HCT116 (cell line): ENCODE data around the gene SELENOH. TPM values are rescaled to one million over a fixed set of nuclear protein-coding genes. Genes with fewer than 3 reads are reported as not detected.

Experiments used
- ATAC-seq: fragments of 200-7000 bp; cut with Tn5 transposase; 2 replicates; pipeline ENCODE4 v1.9.1; 2020; ENCODE audit warnings: mild to moderate bottlenecking, moderate library complexity
- BruUV-seq: library from RNA; stranded (reverse); fragments of 400-500 nt; replicated peaks from 2 replicates; lab custom pipeline; 2021; lab: Mats Ljungman, UMichigan
- CTCF ChIA-PET: fragments of 300-600 bp; sonication (Branson Sonifier 250); formaldehyde crosslinking; loops from one replicate; lab custom pipeline; 2021; ENCODE audit warnings: antibody characterized with exemption; lab: Charles Lee
- POLR2A ChIA-PET: fragments of 300-600, 350-600 bp; sonication (Branson Sonifier 250); formaldehyde crosslinking; loops from one replicate; lab custom pipeline; 2021; ENCODE audit warnings: antibody characterized with exemption; lab: Charles Lee
- RAD21 ChIA-PET, 2 experiments: fragments of 300-600 bp; sonication (Branson Sonifier 250); formaldehyde crosslinking; loops; one replicate each; lab custom pipeline; 2023; ENCODE audit warnings: low total read pairs in 2 of 2; ENCODE audit not compliant: uncharacterized antibody in 2 of 2, unreplicated experiment in 2 of 2, low non-redundant PET in 1 of 2; lab: Charles Lee
- DNase-seq: peaks from one replicate; pipeline ENCODE4 v3.0.0-alpha.2; 2010; ENCODE audit warnings: low read depth, low spot score
- H2AFZ ChIP-seq: fragments of 200-600 bp; shearing (Covaris generic), sonication (generic); 2 replicates; pipeline ENCODE4 v1.6.1; 2017; ENCODE audit warnings: low read depth, mixed run types, mixed read lengths, antibody characterized with exemption, low read length; ENCODE audit not compliant: poor library complexity, severe bottlenecking
- H3K27ac ChIP-seq: 2 replicates; pipeline ENCODE4 v1.5.1; 2012; ENCODE audit warnings: low read depth, low read length
- H3K27me3 ChIP-seq: fragments of 200-600 bp; sonication (generic); 2 replicates; pipeline ENCODE4 v1.6.1; 2016; ENCODE audit warnings: mixed run types, low read length, mixed read lengths; ENCODE audit not compliant: insufficient read depth
- H3K36me3 ChIP-seq, 2 experiments: fragments of 200-500 bp in 1 of 2; fragments of 200-600 bp in 1 of 2; sonication (Bioruptor generic) in 1 of 2; sonication (generic) in 1 of 2; 2 replicates each; pipeline versions ENCODE4 v1.5.1 to v1.6.1; 2014 to 2016; ENCODE audit warnings: low read length in 2 of 2, inconsistent platforms in 1 of 2, mixed read lengths in 1 of 2, mixed run types in 1 of 2; ENCODE audit not compliant: insufficient read depth in 2 of 2, control insufficient read depth in 1 of 2
- H3K4me1 ChIP-seq, 2 experiments: fragments of 200-600 bp in 1 of 2; sonication (generic) in 1 of 2; 2 replicates each; pipeline versions ENCODE4 v1.5.1 to v1.6.1; 2012 to 2017; ENCODE audit warnings: low read length in 2 of 2, inconsistent platforms in 1 of 2, mild to moderate bottlenecking in 1 of 2, mixed read lengths in 1 of 2, mixed run types in 1 of 2, moderate library complexity in 1 of 2; ENCODE audit not compliant: insufficient read depth in 2 of 2, control insufficient read depth in 1 of 2
- H3K4me2 ChIP-seq: fragments of 200-600 bp; sonication (generic); 2 replicates; pipeline ENCODE4 v1.6.1; 2017; ENCODE audit warnings: mixed run types, low read length, mixed read lengths
- H3K4me3 ChIP-seq, 2 experiments: fragments of 200-600 bp in 1 of 2; sonication (generic) in 1 of 2; replicated peaks in 1 of 2; 2 replicates each; pipeline ENCODE4 v1.5.1; 2011 to 2016; ENCODE audit warnings: low read length in 2 of 2, control low read depth in 1 of 2, low read depth in 1 of 2, mild to moderate bottlenecking in 1 of 2, mixed read lengths in 1 of 2, mixed run types in 1 of 2
- H3K79me2 ChIP-seq: fragments of 200-600 bp; sonication (generic); 2 replicates; pipeline ENCODE4 v1.6.1; 2017; ENCODE audit warnings: mild to moderate bottlenecking, mixed run types, low read length, moderate library complexity, mixed read lengths; ENCODE audit not compliant: insufficient read depth
- H3K9ac ChIP-seq: fragments of 200-600 bp; sonication (generic); 2 replicates; pipeline ENCODE4 v1.6.1; 2016; ENCODE audit warnings: low read length, mixed read lengths
- H3K9me2 ChIP-seq: fragments of 200-600 bp; sonication (generic), shearing (Covaris generic); 2 replicates; pipeline ENCODE4 v1.6.1; 2017; ENCODE audit warnings: mixed run types, mild to moderate bottlenecking, moderate library complexity; ENCODE audit not compliant: insufficient read depth
- H3K9me3 ChIP-seq, 2 experiments: fragments of 200-500 bp in 1 of 2; fragments of 200-600 bp in 1 of 2; sonication (Bioruptor generic) in 1 of 2; sonication (generic) in 1 of 2; 2 replicates each; pipeline ENCODE4 v1.6.1; 2014 to 2017; ENCODE audit warnings: low read length in 2 of 2, mixed read lengths in 2 of 2, inconsistent platforms in 1 of 2, low read depth in 1 of 2, mild to moderate bottlenecking in 1 of 2, mixed run types in 1 of 2, moderate library complexity in 1 of 2; ENCODE audit not compliant: control insufficient read depth in 1 of 2, insufficient read depth in 1 of 2
- H4K20me1 ChIP-seq: fragments of 200-600 bp; sonication (generic), shearing (Covaris generic); 2 replicates; pipeline ENCODE4 v1.6.1; 2017; ENCODE audit warnings: mixed run types, mild to moderate bottlenecking, moderate library complexity; ENCODE audit not compliant: insufficient read depth
- CTCF ChIP-seq, 3 experiments: fragments of 200-600 bp in 1 of 3; sonication (generic) in 1 of 3; IDR thresholded peaks in 2 of 3; conservative IDR thresholded peaks in 1 of 3; 2 replicates each; pipeline ENCODE4 v1.5.1; 2012 to 2017; ENCODE audit warnings: low read depth in 2 of 3, low read length in 2 of 3, antibody characterized with exemption in 1 of 3, borderline replicate concordance in 1 of 3, control low read depth in 1 of 3, mild to moderate bottlenecking in 1 of 3, mixed read lengths in 1 of 3, mixed run types in 1 of 3, moderate library complexity in 1 of 3; ENCODE audit not compliant: insufficient read depth in 1 of 3
- ELF1 ChIP-seq: IDR thresholded peaks from 2 replicates; pipeline ENCODE4 v1.6.1; 2012; ENCODE audit warnings: low read depth, borderline replicate concordance
- EZH2 ChIP-seq: fragments of 200-600 bp; sonication (generic); IDR thresholded peaks from 2 replicates; pipeline ENCODE4 v1.6.1; 2017; ENCODE audit warnings: antibody characterized with exemption, mixed run types
- EZH2phosphoT487 ChIP-seq: fragments of 200-600 bp; IDR thresholded peaks from 2 replicates; pipeline ENCODE4 v1.6.1; 2018; ENCODE audit warnings: antibody characterized with exemption, borderline replicate concordance
- FOSL1 ChIP-seq: IDR thresholded peaks from 2 replicates; pipeline ENCODE4 v1.6.1; 2012; ENCODE audit warnings: low read depth
- JUND ChIP-seq: IDR thresholded peaks from 2 replicates; pipeline ENCODE4 v1.6.1; 2012
- MAX ChIP-seq: IDR thresholded peaks from 2 replicates; pipeline ENCODE4 v1.6.1; 2012
- POLR2A ChIP-seq: IDR thresholded peaks from 2 replicates; pipeline ENCODE4 v1.7.0; 2011; ENCODE audit warnings: borderline replicate concordance; ENCODE audit not compliant: insufficient read depth, insufficient read length; ENCODE audit errors: extremely low read depth
- intact Hi-C: fragments of 100-400 bp; cut with micrococcal nuclease; formaldehyde crosslinking; loops from 2 replicates; pipeline ENCODE4 v1.10.0; 2022
- total RNA-seq: library from RNA; stranded (reverse); gene quantifications from one replicate; pipeline ENCODE4 v1.2.1, GENCODE V29; 2021; ENCODE audit not compliant: unreplicated experiment

The SELENOH gene
- total RNA-seq, 1 experiment from 2014 or later, result 194 TPM

GRCh38 chr11:57699813-57700212 is 41.5 kb upstream of the SELENOH start:
- Histone ChIP-seq H3K4me3 (no peak overlapping the region), H3K27ac (no peak overlapping the region), H3K27me3 (no peaks in the 10 kb centered on the region), H3K36me3 (peaks cover 37 to 50% of the 10 kb centered on the region in 2 experiments), H3K79me2 (no peaks in the 10 kb centered on the region; the same call in 1 of the 2 replicates), H3K9me3 (no peaks in the 10 kb centered on the region)
- ChIA-PET CTCF (interaction anchor here (1.0 kb wide), 1 partner anchor 101 kb away, joined by 3 read pairs; no protein-coding TSS in a partner anchor), POLR2A (no interaction called here)
- no peak for DNase-seq
- TF ChIP-seq POLR2A (no peak), JUND (no peak), FOSL1 (no peak), EZH2phosphoT487 (no peak), MAX (no peak), EZH2 (no peak)
- TF ChIP-seq, all 23 proteins: peak for 0
- BruUV-seq, result no TSS peak
- no peak for ATAC-seq
- Histone ChIP-seq H3K9ac (no peak overlapping the region), H4K20me1 (no peaks in the 10 kb centered on the region), H2AFZ (no peak overlapping the region), H3K9me2 (no peaks in the 10 kb centered on the region), H3K4me1 (no peaks in the 10 kb centered on the region), H3K4me2 (no peak overlapping the region)
- RAD21 ChIA-PET, result no interaction called here
- intact Hi-C loops, result no loop called here

- Histone ChIP-seq H3K9ac (no peak overlapping the region), H3K27me3 (no peaks in the 10 kb centered on the region), H3K79me2 (no peaks in the 10 kb centered on the region; the same call in 1 of the 2 replicates), H3K4me3 (no peak overlapping the region), H3K36me3 (peaks cover 37 to 46% of the 10 kb centered on the region in 2 experiments), H3K9me2 (no peaks in the 10 kb centered on the region), H3K27ac (no peak overlapping the region), H4K20me1 (no peaks in the 10 kb centered on the region), H3K4me1 (no peaks in the 10 kb centered on the region)
- ATAC-seq (peak; percentile 42; the same call in 1 of the 2 replicates), DNase-seq (no peak)
- ChIA-PET POLR2A (no interaction called here), CTCF (no interaction called here), RAD21 (no interaction called here)
- no TSS peak for BruUV-seq
- intact Hi-C loops, result no loop called here
- TF ChIP-seq ELF1, result no peak
- TF ChIP-seq CTCF (IDR thresholded peaks at IDR 0.05 in 2 of 3, conservative IDR thresholded peaks at IDR 0.05 in 1 of 3; ENCODE audit: borderline replicate concordance in 1 of 3, insufficient read depth in 1 of 3, low read depth in 2 of 3, low read length in 2 of 3), result 0 out of 6 replicates have a peak, but pooled peaks of 2 of the 3 experiments have one; percentile 7 to 24
- TF ChIP-seq, all 23 proteins: peak for 1
- H3K4me2 ChIP-seq, result no peak overlapping the region
- H3K9me3 ChIP-seq, result no peaks in the 10 kb centered on the region
- no peak overlapping the region for H2AFZ ChIP-seq
Measured at GRCh38 chr11:57700425-57700824, 40.9 kb upstream of the SELENOH start.
